ENCODE results near the gene PLXNC1.

- TF ChIP-seq CTCF (IDR thresholded peaks at IDR 0.05) (no peak), EP300 (IDR thresholded peaks at IDR 0.05) (no peak)
Observed at GRCh38 chr12:94173660-94174265, 25.4 kb downstream of the PLXNC1 start.
